Muscle of back (tissue), 11 donors: ENCODE measurements around the gene GTF3C5. TPM values are rescaled to one million over a fixed set of nuclear protein-coding genes. Genes with fewer than 3 reads are reported as not detected.
"Not testable (repeated sequence)": the region's sequence is repeated elsewhere in the genome, so short reads cannot be mapped to it uniquely, and the experiment has no call there.

Source experiments
- DNase-seq, 3 donors: peaks; one replicate each; pipeline versions ENCODE4 v3.0.0 to v3.0.0-alpha.2; 2013
- polyA plus RNA-seq, 10 donors: library from polyadenylated mRNA; unstranded; fragments of 120-200 nt; gene quantifications; one replicate each; pipeline ENCODE4 v1.2.1, GENCODE V29; 2013; ENCODE audit not compliant: insufficient read length in 10 of 10

GTF3C5 gene
- polyA plus RNA-seq, 10 donors: 34.4 to 55.4 (median 46.3) TPM

GRCh38 chr9:133067006-133067405 lies 36.2 kb downstream of the GTF3C5 start:
- DNase-seq: no peak

GRCh38 chr9:133067813-133068212 lies 37.0 kb downstream of the GTF3C5 start:
- DNase-seq: no peak

GRCh38 chr9:133068431-133068830 lies 37.6 kb downstream of the GTF3C5 start:
- DNase-seq: not testable (repeated sequence)

GRCh38 chr9:133070500-133070961 lies 39.7 kb downstream of the GTF3C5 start:
- not testable (repeated sequence) for DNase-seq

GRCh38 chr9:133070985-133071384 lies 40.2 kb downstream of the GTF3C5 start:
- DNase-seq: not testable (repeated sequence)

GRCh38 chr9:133071484-133072150 lies 40.8 kb downstream of the GTF3C5 start:
- DNase-seq: no peak

- not testable (repeated sequence) for DNase-seq
Observed at GRCh38 chr9:133072210-133072609, 41.4 kb downstream of the GTF3C5 start.

- DNase-seq: no peak
Observed at GRCh38 chr9:133073086-133074014, 42.6 kb downstream of the GTF3C5 start.

- no peak for DNase-seq
Observed at GRCh38 chr9:133074111-133074651, 43.4 kb downstream of the GTF3C5 start.

- DNase-seq: peak; percentile 44 to 77 (median 63)
Observed at GRCh38 chr9:133075925-133076630, 45.3 kb downstream of the GTF3C5 start.

- no peak for DNase-seq
Observed at GRCh38 chr9:133076691-133077090, 45.9 kb downstream of the GTF3C5 start.

- no peak for DNase-seq
Observed at GRCh38 chr9:133078486-133078885, 47.7 kb downstream of the GTF3C5 start.

- no peak for DNase-seq
Observed at GRCh38 chr9:133080161-133080560, 49.4 kb downstream of the GTF3C5 start.

GRCh38 chr9:133080786-133081779 lies 50.3 kb downstream of the GTF3C5 start:
- not testable (repeated sequence) for DNase-seq

- DNase-seq: not testable (repeated sequence)
Observed at GRCh38 chr9:133081957-133082644, 51.3 kb downstream of the GTF3C5 start.

- DNase-seq: not testable (repeated sequence)
Observed at GRCh38 chr9:133083688-133084087, 52.9 kb downstream of the GTF3C5 start.

GRCh38 chr9:133086212-133086860 lies 55.5 kb downstream of the GTF3C5 start:
- not testable (repeated sequence) for DNase-seq

GRCh38 chr9:133086894-133087293 lies 56.1 kb downstream of the GTF3C5 start:
- DNase-seq: no peak

GRCh38 chr9:133087429-133088145 lies 56.8 kb downstream of the GTF3C5 start:
- DNase-seq: no peak
